HUES6 (cell line): ENCODE data around the gene PROM1.

Experiments used
- H3K27ac ChIP-seq: 2 replicates; pipeline ENCODE4 v1.7.0; 2013; ENCODE audit warnings: low read depth, mild to moderate bottlenecking, low read length, inconsistent platforms
- H3K27me3 ChIP-seq: 2 replicates; pipeline ENCODE4 v1.6.1; 2013; ENCODE audit warnings: low read length; ENCODE audit not compliant: control insufficient read depth, insufficient read depth
- H3K36me3 ChIP-seq: 2 replicates; pipeline ENCODE4 v1.6.1; 2013; ENCODE audit warnings: low read length; ENCODE audit not compliant: control insufficient read depth, insufficient read depth
- H3K4me1 ChIP-seq: 2 replicates; pipeline ENCODE4 v1.6.1; 2013; ENCODE audit warnings: low read length; ENCODE audit not compliant: control insufficient read depth, insufficient read depth
- H3K4me3 ChIP-seq: 2 replicates; pipeline ENCODE4 v1.5.1; 2013; ENCODE audit warnings: low read depth, low read length
- H3K9ac ChIP-seq: one replicate; pipeline ENCODE4 v1.6.1; 2013; ENCODE audit warnings: mild to moderate bottlenecking, low read length
- H3K9me3 ChIP-seq: 2 replicates; pipeline ENCODE4 v1.6.1; 2013; ENCODE audit warnings: low read depth, low read length; ENCODE audit not compliant: control insufficient read depth, insufficient read depth

PROM1 gene

DNA sequence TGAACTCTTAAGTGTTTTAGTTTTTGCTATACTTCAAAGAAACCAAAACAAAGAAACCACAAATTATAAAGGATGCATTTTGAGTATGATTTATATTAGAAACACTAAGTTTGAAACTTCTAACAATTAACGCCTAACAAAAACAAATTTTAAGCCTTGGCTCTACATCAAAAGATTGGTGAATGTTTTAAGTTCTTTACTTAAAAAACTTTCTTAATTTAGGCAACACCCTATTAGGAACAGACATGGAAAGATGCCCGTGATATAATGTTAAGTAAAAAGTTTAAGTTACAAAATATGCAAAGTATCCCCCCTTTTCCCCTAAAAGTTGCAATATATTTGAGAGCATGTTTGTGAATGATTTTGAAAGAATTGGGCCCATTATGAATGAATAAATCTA, 21.2 kb downstream of the PROM1 start:
- H3K9me3 ChIP-seq, result no peaks in the 10 kb centered on the region; the same call in 1 of the 2 replicates
- H3K27ac ChIP-seq, result no peak overlapping the region
- H3K4me1 ChIP-seq, result peaks cover 9% of the 10 kb centered on the region
- peaks cover 31% of the 10 kb centered on the region for H3K36me3 ChIP-seq
- no peak overlapping the region for H3K4me3 ChIP-seq
- no peaks in the 10 kb centered on the region for H3K27me3 ChIP-seq
- H3K9ac ChIP-seq, result no peak overlapping the region

DNA sequence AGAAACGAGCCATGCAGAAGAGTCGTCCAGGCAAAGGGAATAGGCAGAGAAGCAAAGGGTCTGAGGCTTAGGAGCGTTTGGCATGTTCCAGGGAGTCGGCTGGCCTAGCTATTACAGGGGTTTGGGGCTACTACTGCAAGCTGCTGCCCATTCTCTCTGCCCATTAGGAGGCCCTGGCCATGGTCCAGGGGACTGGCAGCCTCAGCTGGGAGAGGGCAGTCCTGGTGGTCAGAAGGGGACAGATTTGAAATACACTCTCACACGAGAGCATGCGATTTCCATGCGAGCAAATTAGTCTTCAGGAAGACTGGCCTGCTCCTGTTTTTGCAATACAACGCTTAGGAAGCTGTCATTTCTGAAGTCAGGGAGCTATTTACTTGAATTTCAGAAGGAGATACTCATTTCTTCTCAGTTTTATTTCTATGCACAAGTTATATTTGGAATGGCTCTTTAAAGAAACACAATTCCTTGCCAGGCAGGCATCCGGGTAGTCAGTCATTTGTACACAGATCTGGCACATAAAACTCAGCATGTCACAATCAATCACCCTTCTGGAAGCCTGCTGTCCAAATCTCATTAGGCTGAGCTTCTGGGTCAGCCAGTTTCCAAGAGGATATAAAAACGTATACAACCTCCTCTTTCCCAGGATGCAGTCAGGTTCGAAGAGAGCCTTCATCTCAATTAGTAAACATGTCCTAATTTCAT, 27.0 kb downstream of the PROM1 start:
- peaks cover 9% of the 10 kb centered on the region; the same call in 1 of the 2 replicates for H3K36me3 ChIP-seq
- H3K9me3 ChIP-seq, result no peaks in the 10 kb centered on the region
- no peak overlapping the region for H3K4me3 ChIP-seq
- peaks cover 13% of the 10 kb centered on the region; the same call in 1 of the 2 replicates for H3K4me1 ChIP-seq
- H3K27ac ChIP-seq, result no peak overlapping the region
- H3K27me3 ChIP-seq, result no peaks in the 10 kb centered on the region
- H3K9ac ChIP-seq, result no peak overlapping the region

DNA sequence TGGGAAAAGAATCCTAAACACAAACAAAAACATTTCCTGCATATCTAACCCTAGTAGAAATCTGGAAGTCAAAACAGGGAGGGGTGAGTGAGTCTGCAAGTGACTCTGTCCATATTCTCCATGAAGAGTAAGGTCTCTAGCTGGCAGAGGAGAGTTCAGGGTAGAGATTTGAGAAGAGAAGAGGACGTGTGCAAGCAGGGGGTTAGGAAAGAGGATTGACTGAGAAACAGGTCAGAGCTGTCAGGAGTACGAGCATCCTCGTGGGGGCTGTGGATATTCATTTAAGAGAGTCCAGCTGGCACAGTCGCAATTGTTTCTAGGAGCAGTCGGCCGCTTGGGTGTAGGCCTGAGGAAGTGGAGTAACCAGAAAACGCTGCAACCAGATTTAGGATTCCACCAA, 27.9 kb downstream of the PROM1 start:
- H3K27me3 ChIP-seq, result no peaks in the 10 kb centered on the region

DNA sequence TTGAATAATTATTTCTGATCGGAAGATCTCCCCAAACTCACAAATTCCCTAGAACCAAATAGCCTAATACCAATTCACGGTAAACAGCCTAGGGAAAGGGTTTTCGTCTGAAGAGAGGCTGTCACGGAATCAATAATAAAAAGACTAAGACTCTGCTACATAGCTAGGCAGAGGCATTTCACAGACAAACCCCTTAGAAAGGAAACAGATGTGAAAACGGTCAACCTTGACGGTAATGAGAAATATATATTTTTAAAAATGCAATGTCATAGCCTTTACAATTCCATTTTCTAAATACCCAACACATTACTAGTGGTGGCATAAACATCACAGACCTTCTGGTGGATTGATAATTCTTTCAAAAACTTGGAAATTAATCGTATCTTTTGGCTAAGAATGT, 28.4 kb downstream of the PROM1 start:
- Histone ChIP-seq H3K27me3 (no peaks in the 10 kb centered on the region), H3K9ac (no peak overlapping the region), H3K4me1 (peaks cover 13% of the 10 kb centered on the region; the same call in 1 of the 2 replicates), H3K4me3 (no peak overlapping the region), H3K36me3 (0 out of 2 replicates have a peak, but pooled peaks cover 5% of the 10 kb centered on the region), H3K27ac (no peak overlapping the region), H3K9me3 (no peaks in the 10 kb centered on the region)

More for the DNA sequence above, 27.9 kb downstream of the PROM1 start:
- Histone ChIP-seq H3K36me3 (0 out of 2 replicates have a peak, but pooled peaks cover 5% of the 10 kb centered on the region), H3K9me3 (no peaks in the 10 kb centered on the region), H3K27ac (no peak overlapping the region), H3K4me3 (no peak overlapping the region), H3K9ac (no peak overlapping the region), H3K4me1 (peaks cover 13% of the 10 kb centered on the region; the same call in 1 of the 2 replicates)

DNA sequence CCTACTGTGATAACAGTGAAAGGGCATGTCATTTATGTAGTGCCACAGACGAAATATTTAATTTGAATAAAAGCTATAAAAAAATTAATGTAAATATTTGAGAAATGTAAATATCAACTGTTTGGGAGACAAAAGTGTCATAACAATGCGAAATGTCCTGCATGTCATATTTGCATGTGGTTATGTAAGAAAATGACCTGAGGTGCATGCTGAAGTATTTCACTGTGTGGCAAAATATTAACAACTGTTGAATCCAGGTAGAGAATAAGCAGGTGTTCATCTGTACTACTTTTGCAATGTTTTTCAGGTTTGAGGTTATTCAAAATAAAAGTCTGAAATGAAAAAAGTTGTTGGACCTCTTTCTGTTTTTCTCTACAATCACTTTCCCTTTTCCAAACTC, 30.9 kb downstream of the PROM1 start:
- no peaks in the 10 kb centered on the region for H3K9me3 ChIP-seq
- peaks cover 19% of the 10 kb centered on the region for H3K4me1 ChIP-seq
- H3K27me3 ChIP-seq, result no peaks in the 10 kb centered on the region
- no peak overlapping the region for H3K27ac ChIP-seq
- H3K9ac ChIP-seq, result no peak overlapping the region
- 0 out of 2 replicates have a peak, but pooled peaks cover 5% of the 10 kb centered on the region for H3K36me3 ChIP-seq
- no peak overlapping the region for H3K4me3 ChIP-seq

DNA sequence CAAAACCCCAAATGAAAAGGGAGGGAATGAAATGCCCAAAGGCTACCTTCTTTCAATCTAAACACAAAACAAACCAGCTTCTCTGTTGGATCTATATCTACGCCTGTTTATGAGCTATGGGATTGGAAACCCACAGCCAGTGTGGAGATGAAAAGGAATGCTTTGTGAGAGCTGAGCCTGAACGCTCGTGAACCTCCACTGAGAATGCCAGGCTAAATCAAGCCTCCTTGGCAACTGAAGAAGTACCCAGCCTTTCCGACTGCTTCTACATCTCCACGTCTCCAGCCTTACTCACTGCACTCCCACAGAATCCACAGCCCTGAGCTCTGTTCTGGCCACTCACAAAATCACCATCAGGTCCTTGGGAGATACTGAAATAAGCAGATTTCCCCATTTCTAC, 31.8 kb downstream of the PROM1 start:
- H3K4me1 ChIP-seq, result peaks cover 16% of the 10 kb centered on the region
- 0 out of 2 replicates have a peak, but pooled peaks cover 5% of the 10 kb centered on the region for H3K36me3 ChIP-seq
- no peak overlapping the region for H3K4me3 ChIP-seq
- no peak overlapping the region for H3K9ac ChIP-seq
- H3K27ac ChIP-seq, result no peak overlapping the region
- H3K9me3 ChIP-seq, result no peaks in the 10 kb centered on the region
- H3K27me3 ChIP-seq, result no peaks in the 10 kb centered on the region

DNA sequence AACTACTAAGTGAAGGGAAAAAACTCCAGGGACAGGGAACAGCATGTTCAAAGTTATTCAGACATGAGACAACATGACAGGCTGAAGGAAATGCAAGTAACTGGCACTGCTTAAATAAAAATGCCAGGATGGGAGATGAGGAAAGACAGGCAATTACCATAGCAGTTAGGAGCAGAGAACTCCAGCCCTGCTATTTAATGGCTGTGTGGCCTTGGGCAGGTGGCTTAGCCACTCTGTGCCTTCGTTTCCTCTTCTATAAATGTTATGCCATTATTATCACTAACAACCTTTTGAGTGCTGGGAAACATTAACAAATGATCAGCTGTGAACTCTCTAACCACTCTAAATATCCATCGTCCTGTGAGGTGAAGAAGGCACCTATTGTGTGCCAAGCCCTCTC, 32.7 kb downstream of the PROM1 start:
- Histone ChIP-seq H3K36me3 (0 out of 2 replicates have a peak, but pooled peaks cover 5% of the 10 kb centered on the region), H3K27ac (no peak overlapping the region), H3K4me3 (no peak overlapping the region), H3K4me1 (peaks cover 10% of the 10 kb centered on the region), H3K9me3 (no peaks in the 10 kb centered on the region), H3K9ac (no peak overlapping the region), H3K27me3 (no peaks in the 10 kb centered on the region)

DNA sequence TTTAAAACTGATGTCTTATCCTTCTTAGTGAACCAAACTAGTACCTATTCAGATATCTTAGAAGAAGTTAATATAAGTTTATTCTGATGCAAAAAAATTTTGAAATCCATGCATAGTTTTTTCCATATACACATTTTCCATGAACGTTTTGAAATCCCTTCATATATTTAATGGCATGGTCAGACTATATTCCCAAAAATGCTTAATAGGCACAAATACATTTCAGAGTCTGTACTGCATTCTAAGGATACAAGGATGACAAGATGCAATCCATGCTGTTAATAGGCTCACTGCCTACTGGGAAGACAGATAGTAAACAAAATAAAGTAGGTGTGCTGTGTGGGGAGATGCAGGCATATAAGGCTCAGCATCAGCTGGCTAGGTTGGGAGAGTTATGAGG, 33.2 kb downstream of the PROM1 start:
- Histone ChIP-seq H3K9ac (no peak overlapping the region), H3K27me3 (no peaks in the 10 kb centered on the region), H3K27ac (no peak overlapping the region), H3K36me3 (0 out of 2 replicates have a peak, but pooled peaks cover 2% of the 10 kb centered on the region), H3K9me3 (no peaks in the 10 kb centered on the region), H3K4me3 (no peak overlapping the region), H3K4me1 (peaks cover 7% of the 10 kb centered on the region)

DNA sequence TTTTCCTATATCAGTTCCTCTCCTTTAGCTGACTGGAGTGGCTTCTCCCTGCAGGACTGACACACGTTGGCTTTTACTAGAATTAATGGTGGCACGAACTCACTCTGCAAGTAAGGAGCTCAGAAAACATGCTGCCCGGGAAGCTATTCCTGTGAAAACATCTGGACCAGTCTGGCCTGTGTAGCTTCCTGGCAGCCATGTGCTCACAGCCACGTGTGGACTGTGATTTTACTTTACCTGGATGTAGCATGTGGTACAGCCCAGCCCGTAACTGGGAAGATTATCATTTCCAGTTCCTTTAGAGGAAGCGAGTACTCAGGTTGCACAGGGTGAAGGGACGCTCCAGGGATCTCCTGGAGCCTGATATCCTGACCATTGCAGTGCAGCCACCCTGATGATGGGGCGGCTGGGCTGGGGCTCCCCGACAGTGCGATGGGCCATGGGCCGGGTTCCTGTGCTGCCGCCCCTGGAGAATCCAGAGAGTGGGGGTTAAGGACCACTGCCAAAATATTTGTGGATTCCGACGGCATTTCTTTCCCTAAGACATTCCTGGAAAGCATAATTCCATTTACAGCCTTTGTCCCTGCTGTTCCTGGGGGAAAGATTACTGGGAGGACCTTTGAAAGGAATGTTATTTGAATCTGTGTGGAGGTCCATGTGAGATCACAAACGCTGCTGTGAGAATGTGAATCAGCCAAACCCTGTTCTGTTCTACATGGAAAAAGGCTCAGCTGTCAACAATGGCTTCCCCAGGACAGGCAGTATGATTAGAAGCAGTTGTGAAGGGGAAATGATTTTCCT, 35.0 kb downstream of the PROM1 start:
- no peak overlapping the region for H3K4me3 ChIP-seq
- H3K36me3 ChIP-seq, result no peaks in the 10 kb centered on the region
- no peak overlapping the region for H3K9ac ChIP-seq
- H3K27me3 ChIP-seq, result no peaks in the 10 kb centered on the region
- H3K9me3 ChIP-seq, result no peaks in the 10 kb centered on the region
- peaks cover 14% of the 10 kb centered on the region for H3K4me1 ChIP-seq
- H3K27ac ChIP-seq, result no peak overlapping the region

DNA sequence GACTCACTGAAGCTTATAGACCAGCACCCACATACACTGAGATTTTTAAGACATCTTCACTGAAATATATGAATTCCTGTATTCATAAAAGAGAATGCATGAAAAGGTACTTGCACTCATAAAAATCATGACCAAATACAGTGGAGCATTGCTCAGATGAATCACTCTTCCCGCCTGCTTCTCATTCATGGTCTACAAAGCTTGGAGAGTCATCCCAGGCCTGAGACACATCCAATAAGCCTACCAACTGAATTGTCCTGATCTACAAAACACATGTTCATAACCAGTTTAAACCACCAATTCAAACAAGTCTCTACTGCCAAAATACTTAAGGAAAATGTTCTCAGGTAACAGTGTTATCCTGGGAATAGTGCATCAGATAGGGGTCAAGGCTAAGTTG, 38.1 kb downstream of the PROM1 start:
- H3K27me3 ChIP-seq, result no peaks in the 10 kb centered on the region
- no peak overlapping the region for H3K27ac ChIP-seq
- peaks cover 25% of the 10 kb centered on the region for H3K4me1 ChIP-seq
- H3K9me3 ChIP-seq, result no peaks in the 10 kb centered on the region
- H3K4me3 ChIP-seq, result no peak overlapping the region
- no peak overlapping the region for H3K9ac ChIP-seq
- no peaks in the 10 kb centered on the region for H3K36me3 ChIP-seq
